Measurements from ENCODE around the gene ACSM5. TPM values are rescaled to one million over a fixed set of nuclear protein-coding genes. Genes with fewer than 3 reads are reported as not detected.
"Not testable (repeated sequence)": the region's sequence is repeated elsewhere in the genome, so short reads cannot be mapped to it uniquely, and the experiment has no call there.

Gene ACSM5
- polyA plus RNA-seq, 1 donor: 0.19 TPM

- DNase-seq (ENCODE audit: low read depth): no peak
Observed at GRCh38 chr16:20398603-20399002, 10.7 kb upstream of the ACSM5 start.

GRCh38 chr16:20399185-20399584 is 10.1 kb upstream of the ACSM5 start:
- DNase-seq (ENCODE audit: low read depth): no peak

GRCh38 chr16:20401066-20401465 is 8.3 kb upstream of the ACSM5 start:
- no peak for DNase-seq (ENCODE audit: low read depth)

GRCh38 chr16:20401475-20402016 is 7.8 kb upstream of the ACSM5 start:
- DNase-seq (ENCODE audit: low read depth): no peak

GRCh38 chr16:20402651-20403050 is 6.7 kb upstream of the ACSM5 start:
- no peak for DNase-seq (ENCODE audit: low read depth)

- no peak for DNase-seq (ENCODE audit: low read depth)
Observed at GRCh38 chr16:20404637-20405036, 4.7 kb upstream of the ACSM5 start, which contains the start of gene PDILT. PDILT (minus strand) TSS chr16:20404737; CDS start chr16:20399300, 5,437 bp downstream.

GRCh38 chr16:20410121-20410723 is 888 bp downstream of the ACSM5 start:
- DNase-seq (ENCODE audit: low read depth): no peak

GRCh38 chr16:20411055-20411454 is 1.7 kb downstream of the ACSM5 start:
- DNase-seq (ENCODE audit: low read depth): no peak

GRCh38 chr16:20415541-20415940 is 6.2 kb downstream of the ACSM5 start:
- DNase-seq (ENCODE audit: low read depth): no peak

GRCh38 chr16:20419093-20419492 is 9.8 kb downstream of the ACSM5 start:
- not testable (repeated sequence) for DNase-seq (ENCODE audit: low read depth)

- not testable (repeated sequence) for DNase-seq (ENCODE audit: low read depth)
Observed at GRCh38 chr16:20421748-20422147, 12.4 kb downstream of the ACSM5 start.

- DNase-seq (ENCODE audit: low read depth): not testable (repeated sequence)
Observed at GRCh38 chr16:20423772-20424128, 14.4 kb downstream of the ACSM5 start.

GRCh38 chr16:20424129-20424866 is 15.0 kb downstream of the ACSM5 start:
- no peak for DNase-seq (ENCODE audit: low read depth)

GRCh38 chr16:20427401-20427797 is 18.1 kb downstream of the ACSM5 start:
- DNase-seq (ENCODE audit: low read depth): not testable (repeated sequence)

GRCh38 chr16:20429499-20429898 is 20.2 kb downstream of the ACSM5 start:
- DNase-seq (ENCODE audit: low read depth): not testable (repeated sequence)

GRCh38 chr16:20430480-20430879 is 21.1 kb downstream of the ACSM5 start:
- DNase-seq (ENCODE audit: low read depth): not testable (repeated sequence)

GRCh38 chr16:20430948-20431347 is 21.6 kb downstream of the ACSM5 start:
- no peak for DNase-seq (ENCODE audit: low read depth)

- DNase-seq (ENCODE audit: low read depth): not testable (repeated sequence)
Observed at GRCh38 chr16:20438950-20439349, 29.6 kb downstream of the ACSM5 start.

- DNase-seq (ENCODE audit: low read depth): not testable (repeated sequence)
Observed at GRCh38 chr16:20439820-20440231, 30.5 kb downstream of the ACSM5 start.

GRCh38 chr16:20440731-20441130 is 31.4 kb downstream of the ACSM5 start:
- not testable (repeated sequence) for DNase-seq (ENCODE audit: low read depth)

- DNase-seq (ENCODE audit: low read depth): no peak
Observed at GRCh38 chr16:20441191-20441590, 31.9 kb downstream of the ACSM5 start.

GRCh38 chr16:20441859-20442258 is 32.5 kb downstream of the ACSM5 start:
- DNase-seq (ENCODE audit: low read depth): not testable (repeated sequence)

Measured in forelimb muscle (tissue), 1 donor.